HG02884 (cell line): ENCODE data around the gene TFAM.

Experiments used
- ATAC-seq: cut with Tn5 transposase; IDR thresholded peaks from one replicate; pipeline ENCODE4 v1.9.1; 2021; ENCODE audit warnings: mild to moderate bottlenecking, moderate library complexity; ENCODE audit not compliant: unreplicated experiment

Gene TFAM

GRCh38 chr10:58384999-58385783 is at the start of gene TFAM:
TFAM (plus strand) TSS chr10:58385410; CDS start chr10:58385548, 138 bp downstream.
- ATAC-seq, result peak; percentile 87

- ATAC-seq, result no peak
These were observed 49.0 kb upstream of the TFAM start for GRCh38 chr10:58336242-58336641.

GRCh38 chr10:58341422-58341821 is 43.8 kb upstream of the TFAM start:
- ATAC-seq, result no peak

GRCh38 chr10:58341947-58342346 is 43.3 kb upstream of the TFAM start:
- ATAC-seq, result peak; percentile 52

- ATAC-seq, result no peak
These were observed 37.2 kb upstream of the TFAM start for GRCh38 chr10:58347967-58348366.

GRCh38 chr10:58348571-58349033 is 36.6 kb upstream of the TFAM start:
- ATAC-seq, result no peak

GRCh38 chr10:58350023-58350422 is 35.2 kb upstream of the TFAM start:
- ATAC-seq, result no peak

- ATAC-seq, result no peak
These were observed 34.4 kb upstream of the TFAM start for GRCh38 chr10:58350619-58351323.

- no peak for ATAC-seq
These were observed 33.3 kb upstream of the TFAM start for GRCh38 chr10:58351616-58352578.

- ATAC-seq, result no peak
These were observed 32.1 kb upstream of the TFAM start for GRCh38 chr10:58352956-58353610.

- no peak for ATAC-seq
These were observed 28.5 kb upstream of the TFAM start for GRCh38 chr10:58356756-58357155.

- ATAC-seq, result no peak
These were observed 26.8 kb upstream of the TFAM start for GRCh38 chr10:58358314-58358933.

- no peak for ATAC-seq
These were observed 26.3 kb upstream of the TFAM start for GRCh38 chr10:58358947-58359346.

- ATAC-seq, result no peak
These were observed 25.7 kb upstream of the TFAM start for GRCh38 chr10:58359541-58359940.

GRCh38 chr10:58360412-58361004 is 24.7 kb upstream of the TFAM start:
- no peak for ATAC-seq

GRCh38 chr10:58361353-58361752 is 23.9 kb upstream of the TFAM start:
- no peak for ATAC-seq

GRCh38 chr10:58362027-58362789 is 23.0 kb upstream of the TFAM start:
- ATAC-seq, result no peak

- no peak for ATAC-seq
These were observed 18.1 kb upstream of the TFAM start for GRCh38 chr10:58367069-58367468.

- ATAC-seq, result no peak
These were observed 13.7 kb upstream of the TFAM start for GRCh38 chr10:58371473-58371872.
